ENCODE measurements around the gene SUSD6. TPM values are rescaled to one million over a fixed set of nuclear protein-coding genes. Genes with fewer than 3 reads are reported as not detected.

The SUSD6 gene
- total RNA-seq, 1 donor from 2014 or later: 31.2 TPM

GRCh38 chr14:69571449-69572029 is 39.9 kb upstream of the SUSD6 start:
- H3K9me3 Mint-ChIP-seq (ENCODE audit: unreplicated experiment): no peaks in the 10 kb centered on the region
- H3K27ac Mint-ChIP-seq (ENCODE audit: unreplicated experiment): no peak overlapping the region
- H3K4me3 Mint-ChIP-seq (ENCODE audit: unreplicated experiment): no peak overlapping the region
- DNase-seq (ENCODE audit: extremely low spot score, unreplicated experiment): no peak
- H3K27me3 Mint-ChIP-seq (ENCODE audit: unreplicated experiment): peaks cover 53% of the 10 kb centered on the region
- H3K4me1 Mint-ChIP-seq (ENCODE audit: unreplicated experiment): peaks cover 9% of the 10 kb centered on the region
- H3K36me3 Mint-ChIP-seq (ENCODE audit: unreplicated experiment): no peaks in the 10 kb centered on the region
- no peak for TF ChIP-seq CTCF (IDR thresholded peaks at IDR 0.05)

- H3K27me3 Mint-ChIP-seq (ENCODE audit: unreplicated experiment): peaks cover 56% of the 10 kb centered on the region
- no peak for TF ChIP-seq CTCF (IDR thresholded peaks at IDR 0.05)
- no peak overlapping the region for H3K4me3 Mint-ChIP-seq (ENCODE audit: unreplicated experiment)
These were observed 39.2 kb upstream of the SUSD6 start for GRCh38 chr14:69572030-69572840.

GRCh38 chr14:69572841-69573135 is 38.6 kb upstream of the SUSD6 start:
- H3K36me3 Mint-ChIP-seq (ENCODE audit: unreplicated experiment): no peaks in the 10 kb centered on the region
- H3K4me1 Mint-ChIP-seq (ENCODE audit: unreplicated experiment): peaks cover 9% of the 10 kb centered on the region
- no peak for TF ChIP-seq CTCF (IDR thresholded peaks at IDR 0.05)
- no peak overlapping the region for H3K27ac Mint-ChIP-seq (ENCODE audit: unreplicated experiment)
- no peaks in the 10 kb centered on the region for H3K9me3 Mint-ChIP-seq (ENCODE audit: unreplicated experiment)
- no peak overlapping the region for H3K4me3 Mint-ChIP-seq (ENCODE audit: unreplicated experiment)
- peaks cover 52% of the 10 kb centered on the region for H3K27me3 Mint-ChIP-seq (ENCODE audit: unreplicated experiment)
- no peak for DNase-seq (ENCODE audit: extremely low spot score, unreplicated experiment)

More at GRCh38 chr14:69572030-69572840, 39.2 kb upstream of the SUSD6 start:
- DNase-seq (ENCODE audit: extremely low spot score, unreplicated experiment): no peak
- Mint-ChIP-seq H3K9me3 (ENCODE audit: unreplicated experiment) (no peaks in the 10 kb centered on the region), H3K27ac (ENCODE audit: unreplicated experiment) (no peak overlapping the region), H3K4me1 (ENCODE audit: unreplicated experiment) (peaks cover 9% of the 10 kb centered on the region), H3K36me3 (ENCODE audit: unreplicated experiment) (no peaks in the 10 kb centered on the region)

- H3K27me3 Mint-ChIP-seq (ENCODE audit: unreplicated experiment): peaks cover 47% of the 10 kb centered on the region
- no peak for TF ChIP-seq CTCF (IDR thresholded peaks at IDR 0.05)
- H3K36me3 Mint-ChIP-seq (ENCODE audit: unreplicated experiment): no peaks in the 10 kb centered on the region
- H3K9me3 Mint-ChIP-seq (ENCODE audit: unreplicated experiment): no peaks in the 10 kb centered on the region
- no peak overlapping the region for H3K4me3 Mint-ChIP-seq (ENCODE audit: unreplicated experiment)
- H3K27ac Mint-ChIP-seq (ENCODE audit: unreplicated experiment): no peak overlapping the region
- DNase-seq (ENCODE audit: extremely low spot score, unreplicated experiment): no peak
- peaks cover 9% of the 10 kb centered on the region for H3K4me1 Mint-ChIP-seq (ENCODE audit: unreplicated experiment)
These were observed 38.1 kb upstream of the SUSD6 start for GRCh38 chr14:69573205-69573830.

- Mint-ChIP-seq H3K36me3 (ENCODE audit: unreplicated experiment) (no peaks in the 10 kb centered on the region), H3K9me3 (ENCODE audit: unreplicated experiment) (no peaks in the 10 kb centered on the region), H3K4me1 (ENCODE audit: unreplicated experiment) (peaks cover 9% of the 10 kb centered on the region), H3K4me3 (ENCODE audit: unreplicated experiment) (no peak overlapping the region), H3K27me3 (ENCODE audit: unreplicated experiment) (peaks cover 45% of the 10 kb centered on the region), H3K27ac (ENCODE audit: unreplicated experiment) (no peak overlapping the region)
- no peak for DNase-seq (ENCODE audit: extremely low spot score, unreplicated experiment)
- TF ChIP-seq CTCF (IDR thresholded peaks at IDR 0.05): no peak
These were observed 37.5 kb upstream of the SUSD6 start for GRCh38 chr14:69573831-69574262.

Measured in osteocyte (in vitro differentiated cells).